SU-DHL-6 (cell line): ENCODE measurements around the gene INIP.

Experiments
- EZH2phosphoT487 ChIP-seq: fragments of 200-600 bp; sonication (generic), shearing (Covaris generic); conservative IDR thresholded peaks from 2 replicates; pipeline ENCODE4 v1.6.1; 2018; ENCODE audit warnings: mild to moderate bottlenecking, antibody characterized with exemption, low read length, moderate library complexity, mixed read lengths
- TF ChIP-seq, protein P1 (sequence below): fragments of 200-600 bp; sonication (generic); IDR thresholded peaks from one replicate; pipeline ENCODE4 v1.5.1; 2017; ENCODE audit warnings: antibody characterized with exemption, mild to moderate bottlenecking, low read length, moderate library complexity; ENCODE audit not compliant: insufficient read depth, poor library complexity, severe bottlenecking

DNA sequence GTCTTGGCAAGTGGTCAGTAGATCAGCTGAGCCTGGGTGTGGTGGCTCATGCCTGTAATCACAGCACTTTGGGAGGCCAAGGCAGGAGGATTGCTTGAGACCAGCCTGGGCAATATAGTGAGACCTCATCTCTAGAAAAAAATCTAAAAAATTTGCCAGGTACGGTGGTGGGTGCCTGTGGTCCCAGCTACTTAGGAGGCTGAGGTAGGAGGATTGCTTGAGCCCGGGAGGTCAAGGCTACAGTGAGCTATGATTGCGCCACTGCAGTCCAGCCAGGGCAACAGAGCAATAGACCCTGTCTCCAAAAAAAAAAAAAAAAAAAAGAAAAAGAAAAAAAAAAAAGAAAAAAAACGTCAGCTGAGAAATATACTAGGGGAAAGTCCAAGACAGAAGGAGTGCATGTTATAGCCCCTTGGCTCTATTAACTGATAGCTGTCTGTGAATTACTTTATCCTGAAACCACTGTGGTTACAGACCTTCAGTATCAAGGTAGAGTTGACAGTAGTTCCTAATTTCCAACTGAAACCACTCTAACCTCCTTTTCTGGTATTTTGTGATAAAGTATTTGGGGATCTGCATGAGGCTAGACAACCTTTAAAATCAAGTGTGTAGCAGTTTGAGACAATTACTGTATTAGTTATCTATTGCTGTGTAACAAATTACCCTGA lies 2.3 kb upstream of the INIP start:
- TF ChIP-seq, protein P1, sequence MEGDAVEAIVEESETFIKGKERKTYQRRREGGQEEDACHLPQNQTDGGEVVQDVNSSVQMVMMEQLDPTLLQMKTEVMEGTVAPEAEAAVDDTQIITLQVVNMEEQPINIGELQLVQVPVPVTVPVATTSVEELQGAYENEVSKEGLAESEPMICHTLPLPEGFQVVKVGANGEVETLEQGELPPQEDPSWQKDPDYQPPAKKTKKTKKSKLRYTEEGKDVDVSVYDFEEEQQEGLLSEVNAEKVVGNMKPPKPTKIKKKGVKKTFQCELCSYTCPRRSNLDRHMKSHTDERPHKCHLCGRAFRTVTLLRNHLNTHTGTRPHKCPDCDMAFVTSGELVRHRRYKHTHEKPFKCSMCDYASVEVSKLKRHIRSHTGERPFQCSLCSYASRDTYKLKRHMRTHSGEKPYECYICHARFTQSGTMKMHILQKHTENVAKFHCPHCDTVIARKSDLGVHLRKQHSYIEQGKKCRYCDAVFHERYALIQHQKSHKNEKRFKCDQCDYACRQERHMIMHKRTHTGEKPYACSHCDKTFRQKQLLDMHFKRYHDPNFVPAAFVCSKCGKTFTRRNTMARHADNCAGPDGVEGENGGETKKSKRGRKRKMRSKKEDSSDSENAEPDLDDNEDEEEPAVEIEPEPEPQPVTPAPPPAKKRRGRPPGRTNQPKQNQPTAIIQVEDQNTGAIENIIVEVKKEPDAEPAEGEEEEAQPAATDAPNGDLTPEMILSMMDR = no peak
- TF ChIP-seq EZH2phosphoT487 = no peak
